SJCRH30 (cell line): ENCODE data around the gene SET. TPM values are rescaled to one million over a fixed set of nuclear protein-coding genes. Genes with fewer than 3 reads are reported as not detected.
"Not testable (repeated sequence)": the region's sequence is repeated elsewhere in the genome, so short reads cannot be mapped to it uniquely, and the experiment has no call there.

Source experiments
- DNase-seq, 2 experiments: peaks; one replicate each; pipeline ENCODE4 v3.0.0-alpha.2; 2015 to 2020
- H3K27ac ChIP-seq: fragments of 250-450 bp; sonication (Bioruptor Pico); 2 replicates; pipeline ENCODE4 v1.5.1; 2020; ENCODE audit warnings: mild to moderate bottlenecking, moderate library complexity
- H3K27me3 ChIP-seq: fragments of 250-450 bp; sonication (Bioruptor Pico); 2 replicates; pipeline ENCODE4 v1.5.1; 2020; ENCODE audit warnings: mild to moderate bottlenecking, moderate library complexity
- H3K36me3 ChIP-seq: fragments of 250-450 bp; sonication (Bioruptor Pico); 2 replicates; pipeline ENCODE4 v1.5.1; 2020; ENCODE audit warnings: mild to moderate bottlenecking, moderate library complexity
- H3K4me1 ChIP-seq: fragments of 250-450 bp; sonication (Bioruptor Pico); 2 replicates; pipeline ENCODE4 v1.5.1; 2020; ENCODE audit warnings: mild to moderate bottlenecking, moderate library complexity
- H3K4me3 ChIP-seq: fragments of 250-450 bp; sonication (Bioruptor Pico); 2 replicates; pipeline ENCODE4 v1.5.1; 2020; ENCODE audit warnings: mild to moderate bottlenecking, moderate library complexity
- H3K9me3 ChIP-seq: fragments of 250-450 bp; sonication (Bioruptor Pico); replicated peaks from 2 replicates; pipeline ENCODE4 v1.5.1; 2020; ENCODE audit warnings: mild to moderate bottlenecking, moderate library complexity
- total RNA-seq: library from RNA; depleted of rRNA; stranded (reverse); fragments of >200 nt; shearing (Covaris generic); gene quantifications from 2 replicates; pipeline ENCODE4 v1.2.3, GENCODE V29; 2014

The SET gene
- total RNA-seq, 1 experiment from 2014 or later = 1,149 TPM

DNA sequence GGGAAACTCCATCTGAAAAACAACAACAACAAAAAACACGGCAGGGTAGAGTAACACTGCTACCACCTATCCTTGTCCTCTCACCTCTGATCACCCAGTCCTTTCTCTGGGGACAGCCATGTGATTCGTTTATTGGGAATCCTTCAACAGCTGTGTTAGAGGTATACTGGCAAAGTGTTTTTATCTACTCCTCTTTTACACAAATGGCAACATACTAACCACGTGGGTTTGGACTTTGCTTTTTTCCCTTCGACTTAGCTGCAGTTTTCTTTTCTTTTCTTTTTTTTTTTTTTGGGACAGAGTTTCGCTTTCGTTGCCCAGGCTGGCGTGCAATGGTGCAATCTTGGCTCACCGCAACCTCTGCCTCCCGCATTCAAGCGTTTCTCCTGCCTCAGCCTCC, 11.2 kb upstream of the SET start:
- no peaks in the 10 kb centered on the region for H3K27me3 ChIP-seq
- H3K36me3 ChIP-seq = no peaks in the 10 kb centered on the region
- H3K4me3 ChIP-seq = no peak overlapping the region
- H3K27ac ChIP-seq = no peak overlapping the region
- no peaks in the 10 kb centered on the region for H3K9me3 ChIP-seq
- DNase-seq = no peak
- H3K4me1 ChIP-seq = peaks cover 4% of the 10 kb centered on the region; the same call in 1 of the 2 replicates

DNA sequence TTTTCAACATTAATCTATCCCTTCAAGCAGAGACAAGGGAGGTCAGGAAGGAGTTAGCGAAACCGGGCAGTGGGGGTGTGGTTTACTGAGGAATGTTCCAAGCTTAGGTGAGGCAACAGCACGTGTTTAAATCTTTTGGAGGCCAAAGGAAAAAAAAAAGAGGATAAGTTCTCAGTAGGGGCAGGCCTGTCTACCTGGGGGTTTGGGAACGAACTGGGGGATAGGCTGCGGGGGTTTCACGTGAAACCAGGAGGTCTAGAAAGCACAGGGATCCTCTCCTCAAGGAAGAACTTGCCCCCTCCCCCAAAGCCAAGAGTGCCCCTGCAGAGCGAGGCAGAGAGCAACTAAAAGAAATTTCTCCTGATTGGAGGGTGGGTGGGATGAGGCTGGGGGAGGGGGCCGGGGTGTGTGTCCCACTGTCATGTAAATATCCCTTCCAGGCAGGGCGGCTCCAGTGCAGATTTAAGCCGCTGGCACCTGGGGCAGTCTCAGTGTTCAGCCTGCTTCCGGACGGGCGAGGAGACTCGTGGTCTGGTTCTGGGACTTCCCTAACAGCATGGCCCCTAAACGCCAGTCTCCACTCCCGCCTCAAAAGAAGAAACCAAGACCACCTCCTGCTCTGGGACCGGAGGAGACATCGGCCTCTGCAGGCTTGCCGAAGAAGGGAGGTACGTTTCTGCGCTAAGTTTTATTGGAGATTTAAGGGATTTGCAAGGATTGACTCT, 5.5 kb upstream of the SET start:
- H3K27me3 ChIP-seq = no peaks in the 10 kb centered on the region
- DNase-seq = peak; percentile 61 to 67
- H3K4me1 ChIP-seq = peaks cover 4% of the 10 kb centered on the region; the same call in 1 of the 2 replicates
- no peaks in the 10 kb centered on the region for H3K36me3 ChIP-seq
- no peaks in the 10 kb centered on the region for H3K9me3 ChIP-seq
- H3K4me3 ChIP-seq = peak overlapping the region; percentile 67
- H3K27ac ChIP-seq = peak overlapping the region; percentile 47; the same call in 1 of the 2 replicates

DNA sequence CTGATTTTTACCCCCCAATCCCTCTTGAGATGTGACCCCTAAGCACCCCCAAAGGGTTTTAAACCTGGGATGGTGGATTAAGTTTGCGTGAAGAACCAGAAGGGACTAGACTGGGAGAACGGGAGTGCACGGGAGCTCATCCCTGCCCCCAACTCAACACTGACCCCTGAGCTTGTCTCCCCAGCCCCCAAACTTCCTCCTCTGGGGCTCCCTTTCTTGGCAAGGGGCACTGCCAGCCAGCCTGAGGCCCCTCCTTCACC, 5.0 kb upstream of the SET start:
- Histone ChIP-seq H3K4me3 (peak overlapping the region; percentile 67), H3K27me3 (no peaks in the 10 kb centered on the region), H3K27ac (peak overlapping the region; percentile 47; the same call in 1 of the 2 replicates)

GRCh38 chr9:128684325-128685199, 4.5 kb upstream of the SET start:
- DNase-seq = peak; percentile 63 to 74
- H3K27ac ChIP-seq = peak overlapping the region; percentile 47; the same call in 1 of the 2 replicates
- peaks cover 4% of the 10 kb centered on the region; the same call in 1 of the 2 replicates for H3K4me1 ChIP-seq
- H3K27me3 ChIP-seq = no peaks in the 10 kb centered on the region
- H3K4me3 ChIP-seq = peak overlapping the region; percentile 67
- no peaks in the 10 kb centered on the region for H3K9me3 ChIP-seq
- H3K36me3 ChIP-seq = no peaks in the 10 kb centered on the region

More for the DNA sequence above, 5.0 kb upstream of the SET start:
- DNase-seq = no peak
- no peaks in the 10 kb centered on the region for H3K36me3 ChIP-seq
- H3K9me3 ChIP-seq = no peaks in the 10 kb centered on the region
- peaks cover 4% of the 10 kb centered on the region; the same call in 1 of the 2 replicates for H3K4me1 ChIP-seq

- H3K27ac ChIP-seq = no peak overlapping the region
- H3K4me3 ChIP-seq = no peak overlapping the region
- no peaks in the 10 kb centered on the region for H3K9me3 ChIP-seq
- DNase-seq = no peak
- H3K4me1 ChIP-seq = peaks cover 4% of the 10 kb centered on the region; the same call in 1 of the 2 replicates
- no peaks in the 10 kb centered on the region for H3K27me3 ChIP-seq
- H3K36me3 ChIP-seq = peaks cover 8% of the 10 kb centered on the region
Observed at GRCh38 chr9:128685636-128686489, 3.2 kb upstream of the SET start.

GRCh38 chr9:128687453-128687852, 1.6 kb upstream of the SET start:
- H3K9me3 ChIP-seq = no peaks in the 10 kb centered on the region
- DNase-seq = no peak

DNA sequence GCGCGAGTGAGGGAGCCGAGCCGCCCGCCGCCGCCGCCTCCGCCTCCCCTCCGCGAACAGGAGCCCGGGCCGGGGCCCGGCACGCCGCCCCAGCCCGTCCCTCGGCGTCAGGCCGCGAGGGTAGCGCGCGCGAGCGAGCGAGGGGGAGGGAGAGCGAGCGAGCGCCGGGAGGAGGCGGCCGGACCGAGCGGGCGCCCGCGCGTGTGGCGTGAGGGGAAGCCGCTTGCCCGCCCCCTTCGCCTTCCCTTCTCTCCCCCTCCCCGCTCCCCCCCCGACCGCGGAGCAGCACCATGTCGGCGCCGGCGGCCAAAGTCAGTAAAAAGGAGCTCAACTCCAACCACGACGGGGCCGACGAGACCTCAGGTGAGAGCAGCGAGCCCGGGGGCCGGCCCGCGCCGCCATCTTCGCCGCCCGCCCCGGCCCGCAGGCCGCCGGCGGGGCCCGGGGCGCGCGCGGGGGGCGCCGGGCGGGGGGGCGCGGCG, 312 bp downstream of the SET start:
- Histone ChIP-seq H3K27me3 (no peaks in the 10 kb centered on the region), H3K36me3 (peaks cover 41% of the 10 kb centered on the region), H3K4me1 (no peaks in the 10 kb centered on the region; the same call in 1 of the 2 replicates), H3K4me3 (peak overlapping the region; percentile 66), H3K27ac (peak overlapping the region; percentile 52; the same call in 1 of the 2 replicates), H3K9me3 (no peaks in the 10 kb centered on the region)
- peak in 1 of 2 experiments; percentile 61 for DNase-seq

More at GRCh38 chr9:128687453-128687852, 1.6 kb upstream of the SET start:
- no peaks in the 10 kb centered on the region; the same call in 1 of the 2 replicates for H3K4me1 ChIP-seq
- no peaks in the 10 kb centered on the region for H3K27me3 ChIP-seq
- H3K27ac ChIP-seq = no peak overlapping the region
- H3K4me3 ChIP-seq = no peak overlapping the region
- H3K36me3 ChIP-seq = peaks cover 22% of the 10 kb centered on the region

DNA sequence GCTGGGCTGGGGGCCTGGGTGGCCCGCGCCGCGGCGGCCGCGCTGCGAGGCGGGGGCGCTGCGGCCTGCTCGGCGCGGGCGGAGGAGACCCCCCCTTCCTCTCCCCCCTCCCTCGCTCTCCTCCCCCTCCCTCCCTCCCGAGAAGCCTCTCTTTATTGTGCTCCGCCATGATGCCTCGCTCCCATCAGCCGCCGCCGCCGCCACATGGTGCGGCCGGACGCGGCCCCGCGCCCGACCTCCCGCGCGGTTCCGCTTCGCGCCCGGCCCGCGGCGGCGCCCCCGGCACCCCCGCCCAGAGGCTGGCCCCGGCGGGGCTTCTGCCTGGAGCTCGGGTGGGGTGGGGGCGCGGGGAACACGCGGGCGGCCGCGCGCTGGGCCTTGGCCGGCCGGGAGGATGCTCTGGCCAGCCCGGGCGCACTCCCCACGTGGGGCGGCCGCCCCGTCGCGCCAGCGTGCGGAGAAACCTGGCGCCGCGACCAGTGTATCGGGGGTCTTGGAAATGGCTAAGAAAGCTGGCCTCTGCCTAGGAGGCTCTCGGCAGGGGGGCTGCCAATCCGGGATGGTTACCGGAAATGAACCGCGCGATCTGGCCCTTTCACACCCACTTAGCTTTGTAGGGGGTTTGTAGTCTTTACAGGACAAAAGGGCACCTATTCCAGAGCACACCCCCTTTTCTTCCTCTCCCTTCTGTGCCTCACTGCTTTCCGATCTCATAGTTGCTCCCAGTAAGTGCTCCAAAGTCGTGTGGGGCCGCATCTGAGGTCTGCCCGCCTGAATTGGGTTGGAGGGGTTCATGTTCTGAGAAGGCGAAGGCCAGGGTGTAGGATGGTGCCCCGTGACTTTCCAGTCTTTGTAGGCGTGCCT, 1.0 kb downstream of the SET start:
- Histone ChIP-seq H3K4me3 (peak overlapping the region; percentile 93), H3K9me3 (no peaks in the 10 kb centered on the region), H3K27me3 (no peaks in the 10 kb centered on the region), H3K4me1 (no peaks in the 10 kb centered on the region; the same call in 1 of the 2 replicates), H3K27ac (peak overlapping the region; percentile 67), H3K36me3 (peaks cover 43% of the 10 kb centered on the region)
- peak; percentile 65 to 66 for DNase-seq

- Histone ChIP-seq H3K9me3 (no peaks in the 10 kb centered on the region), H3K27me3 (no peaks in the 10 kb centered on the region), H3K4me3 (peak overlapping the region; percentile 93), H3K36me3 (peaks cover 48% of the 10 kb centered on the region), H3K27ac (peak overlapping the region; percentile 67), H3K4me1 (no peaks in the 10 kb centered on the region; the same call in 1 of the 2 replicates)
- no peak for DNase-seq
Observed at GRCh38 chr9:128690684-128691034, 1.6 kb downstream of the SET start.

DNA sequence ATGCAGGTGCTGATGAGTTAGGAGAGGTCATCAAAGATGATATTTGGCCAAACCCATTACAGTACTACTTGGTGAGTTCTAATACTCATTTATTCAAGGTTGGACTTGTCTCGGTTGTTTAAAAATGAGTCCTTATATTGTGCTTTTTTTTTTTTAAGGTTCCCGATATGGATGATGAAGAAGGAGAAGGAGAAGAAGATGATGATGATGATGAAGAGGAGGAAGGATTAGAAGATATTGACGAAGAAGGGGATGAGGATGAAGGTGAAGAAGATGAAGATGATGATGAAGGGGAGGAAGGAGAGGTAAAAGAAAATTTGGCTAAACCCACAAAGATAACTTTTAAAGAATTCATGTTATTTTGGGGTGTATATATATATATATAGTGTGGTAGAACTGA, 4.7 kb downstream of the SET start:
- H3K27me3 ChIP-seq, H3K27ac ChIP-seq, H3K4me1 ChIP-seq, H3K4me3 ChIP-seq, DNase-seq, H3K9me3 ChIP-seq: not testable (repeated sequence)
- H3K36me3 ChIP-seq = peaks cover 64% of the 10 kb centered on the region

- no peaks in the 10 kb centered on the region for H3K27me3 ChIP-seq
- H3K27ac ChIP-seq = no peak overlapping the region
- H3K4me3 ChIP-seq = no peak overlapping the region
- no peaks in the 10 kb centered on the region; the same call in 1 of the 2 replicates for H3K4me1 ChIP-seq
- DNase-seq = no peak
- H3K9me3 ChIP-seq = no peaks in the 10 kb centered on the region
- H3K36me3 ChIP-seq = peaks cover 64% of the 10 kb centered on the region
Observed at GRCh38 chr9:128694344-128694743, 5.3 kb downstream of the SET start.

- no peak overlapping the region for H3K4me3 ChIP-seq
- DNase-seq = no peak
Observed at GRCh38 chr9:128696923-128697707, 8.1 kb downstream of the SET start.

More at GRCh38 chr9:128696923-128697707, 8.1 kb downstream of the SET start:
- Histone ChIP-seq H3K9me3 (no peaks in the 10 kb centered on the region), H3K27ac (no peak overlapping the region), H3K4me1 (no peaks in the 10 kb centered on the region), H3K27me3 (no peaks in the 10 kb centered on the region), H3K36me3 (peaks cover 44% of the 10 kb centered on the region)
